ENCODE measurements around the gene CELF4.

CELF4 gene

GRCh38 chr18:37284260-37284659 lies 281.3 kb downstream of the CELF4 start:
- no peak for DNase-seq (ENCODE audit: low read depth)

- DNase-seq (ENCODE audit: low read depth): no peak
Observed at GRCh38 chr18:37282386-37283037, 283.1 kb downstream of the CELF4 start.

GRCh38 chr18:37280701-37281393 lies 284.8 kb downstream of the CELF4 start:
- DNase-seq (ENCODE audit: low read depth): no peak

GRCh38 chr18:37277804-37278203 lies 287.8 kb downstream of the CELF4 start:
- DNase-seq (ENCODE audit: low read depth): no peak

- no peak for DNase-seq (ENCODE audit: low read depth)
Observed at GRCh38 chr18:37276111-37276890, 289.3 kb downstream of the CELF4 start.

- DNase-seq (ENCODE audit: low read depth): no peak
Observed at GRCh38 chr18:37275237-37275741, 290.3 kb downstream of the CELF4 start.

GRCh38 chr18:37274309-37275236 lies 291.0 kb downstream of the CELF4 start:
- no peak for DNase-seq (ENCODE audit: low read depth)

- no peak for DNase-seq (ENCODE audit: low read depth)
Observed at GRCh38 chr18:37272841-37273240, 292.8 kb downstream of the CELF4 start.

- DNase-seq (ENCODE audit: low read depth): no peak
Observed at GRCh38 chr18:37272226-37272625, 293.4 kb downstream of the CELF4 start.

- no peak for DNase-seq (ENCODE audit: low read depth)
Observed at GRCh38 chr18:37270666-37271052, 294.9 kb downstream of the CELF4 start.

- DNase-seq (ENCODE audit: low read depth): peak; percentile 1
Observed at GRCh38 chr18:37270038-37270665, 295.4 kb downstream of the CELF4 start.

- no peak for DNase-seq (ENCODE audit: low read depth)
Observed at GRCh38 chr18:37266290-37266689, 299.3 kb downstream of the CELF4 start.

GRCh38 chr18:37265382-37265781 lies 300.2 kb downstream of the CELF4 start:
- no peak for DNase-seq (ENCODE audit: low read depth)

GRCh38 chr18:37264956-37265355 lies 300.6 kb downstream of the CELF4 start:
- no peak for DNase-seq (ENCODE audit: low read depth)

- no peak for DNase-seq (ENCODE audit: low read depth)
Observed at GRCh38 chr18:37261988-37262387, 303.6 kb downstream of the CELF4 start.

- no peak for DNase-seq (ENCODE audit: low read depth)
Observed at GRCh38 chr18:37261246-37261840, 304.3 kb downstream of the CELF4 start.

- no peak for DNase-seq (ENCODE audit: low read depth)
Observed at GRCh38 chr18:37260367-37261093, 305.1 kb downstream of the CELF4 start.

GRCh38 chr18:37259711-37260110 lies 305.9 kb downstream of the CELF4 start:
- no peak for DNase-seq (ENCODE audit: low read depth)

GRCh38 chr18:37258819-37259218 lies 306.8 kb downstream of the CELF4 start:
- DNase-seq (ENCODE audit: low read depth): no peak

GRCh38 chr18:37258131-37258530 lies 307.5 kb downstream of the CELF4 start:
- DNase-seq (ENCODE audit: low read depth): no peak

All from HS-5 (cell line).